D721Med (cell line): ENCODE data around the gene SLC27A4.
A peak's percentile ranks its signal among the peaks of the same experiment; 100 is the strongest.

Source experiments
- DNase-seq: peaks from one replicate; pipeline ENCODE4 v3.0.0; 2011; ENCODE audit warnings: low spot score; ENCODE audit not compliant: insufficient read length
- FAIRE-seq: peaks from 2 replicates; lab custom pipeline; 2011; peaks lifted over from hg19 to GRCh38; lab: Jason Lieb, UNC
- CTCF ChIP-seq: IDR thresholded peaks from 2 replicates; pipeline ENCODE4 v1.5.1; 2012; ENCODE audit warnings: mild to moderate bottlenecking, control low read depth; ENCODE audit not compliant: insufficient read depth; ENCODE audit errors: missing control alignments

Gene SLC27A4

GRCh38 chr9:128298535-128299482 is 41.5 kb upstream of the SLC27A4 start:
- FAIRE-seq: no peak
- no peak for TF ChIP-seq CTCF
- no peak for DNase-seq

DNA sequence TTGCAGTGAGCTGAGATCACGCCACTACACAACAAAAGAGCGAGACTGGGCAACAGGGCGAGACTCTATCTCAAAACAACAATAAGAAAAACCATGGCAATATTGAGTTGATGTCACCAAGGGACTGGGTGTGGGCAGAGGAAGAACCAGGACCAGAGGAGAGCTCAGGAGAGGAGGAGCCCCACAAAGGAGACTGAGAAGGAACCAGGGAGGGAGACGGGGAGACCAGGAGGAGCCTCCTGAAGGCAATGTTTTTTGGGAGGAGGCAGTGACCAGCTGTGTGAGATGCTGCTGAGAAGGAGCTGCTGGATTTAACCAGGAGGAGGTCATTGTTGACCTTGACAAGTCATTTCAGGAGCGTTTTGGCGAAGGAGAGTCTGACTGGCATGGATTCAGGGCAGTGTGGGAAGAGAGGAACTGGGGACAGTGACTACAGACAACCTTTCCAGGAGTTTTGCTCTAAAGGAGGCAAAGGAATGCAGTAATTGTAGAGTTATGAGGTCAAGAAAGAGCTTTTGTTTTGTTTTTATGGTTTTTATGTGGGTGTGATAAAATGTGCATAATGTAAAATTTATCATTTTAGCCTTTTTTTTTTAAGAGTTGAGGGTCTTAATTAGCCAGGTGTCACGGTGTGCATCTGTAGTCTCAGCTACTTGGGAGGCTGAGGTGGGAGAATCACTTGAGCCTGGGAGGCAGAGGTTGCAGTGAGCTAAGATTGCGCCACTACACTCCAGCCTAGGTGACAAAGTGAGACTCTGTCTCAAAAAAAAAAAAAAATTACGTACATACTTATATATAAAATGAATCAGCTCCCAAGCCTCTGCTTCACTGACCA is 36.0 kb upstream of the SLC27A4 start:
- DNase-seq (no peak), FAIRE-seq (no peak)
- no peak for TF ChIP-seq CTCF

GRCh38 chr9:128304971-128305288 is 35.4 kb upstream of the SLC27A4 start:
- no peak for TF ChIP-seq CTCF
- no peak for FAIRE-seq
- DNase-seq: peak; percentile 76

DNA sequence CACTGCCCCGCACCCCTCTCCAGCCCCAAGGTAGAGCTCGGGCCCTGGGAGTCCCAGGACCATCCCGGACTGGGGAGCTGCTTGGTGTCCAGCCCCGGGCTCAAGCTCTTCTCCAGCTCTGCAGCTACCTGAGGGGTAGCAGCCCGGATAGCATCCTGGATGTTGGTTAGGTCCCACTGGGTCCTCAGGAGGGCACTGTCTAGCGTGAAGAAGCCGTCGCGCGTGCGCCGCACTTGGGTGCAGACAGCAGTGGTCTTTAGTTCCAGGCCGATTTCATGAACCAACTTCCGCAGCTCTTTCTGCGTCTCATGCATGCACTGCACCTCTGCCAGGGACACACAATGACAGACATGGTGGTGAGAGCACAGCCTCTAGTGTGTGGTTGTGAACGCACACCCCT is 30.8 kb upstream of the SLC27A4 start:
- DNase-seq (no peak), FAIRE-seq (no peak)
- no peak for TF ChIP-seq CTCF

- TF ChIP-seq CTCF: no peak
- FAIRE-seq: no peak
Observed at GRCh38 chr9:128310461-128310860, 29.9 kb upstream of the SLC27A4 start.

GRCh38 chr9:128314697-128315096 is 25.6 kb upstream of the SLC27A4 start:
- no peak for TF ChIP-seq CTCF
- DNase-seq: no peak
- FAIRE-seq: no peak

More at GRCh38 chr9:128310461-128310860, 29.9 kb upstream of the SLC27A4 start:
- DNase-seq: no peak
